Cerebellar cortex (tissue), 1 donor: Measurements from ENCODE around the gene PRSS50.

ENCODE experiments used
- DNase-seq: peaks from one replicate; pipeline ENCODE4 v3.0.0-alpha.2; 2015; ENCODE audit warnings: low spot score

The PRSS50 gene

DNA sequence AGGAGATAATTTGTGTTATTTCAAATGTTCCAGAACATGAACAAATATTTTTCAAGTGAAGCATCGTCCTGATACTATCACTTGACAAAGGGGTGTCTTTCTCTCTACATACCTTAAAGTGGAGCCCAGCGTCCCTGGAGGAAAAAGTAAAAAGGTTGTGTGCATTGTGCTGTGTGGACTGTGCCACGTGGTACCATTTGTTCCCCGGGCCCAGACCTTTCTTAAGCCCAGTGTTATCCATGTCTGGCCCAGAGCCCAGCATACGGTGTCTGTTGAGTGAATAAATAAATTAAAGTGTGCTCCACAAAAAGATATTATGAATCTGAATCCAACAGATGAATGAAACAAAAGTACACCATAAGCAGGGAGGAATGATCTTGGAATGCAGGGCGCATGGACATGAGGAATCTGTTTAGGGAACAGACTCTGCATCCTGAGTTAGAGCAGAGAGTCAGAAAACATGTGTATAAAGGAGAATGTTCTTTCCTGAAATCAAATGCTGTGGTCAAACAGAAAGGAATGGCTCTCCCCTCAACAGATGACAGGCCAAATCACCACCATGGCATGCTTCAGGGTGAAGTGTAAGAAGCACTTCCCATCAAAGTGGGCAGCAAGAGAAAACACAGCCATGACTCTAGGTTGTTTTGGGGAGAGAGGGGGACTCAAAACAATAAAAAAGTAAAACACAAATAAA, 8.1 kb upstream of the PRSS50 start:
- no peak for DNase-seq

DNA sequence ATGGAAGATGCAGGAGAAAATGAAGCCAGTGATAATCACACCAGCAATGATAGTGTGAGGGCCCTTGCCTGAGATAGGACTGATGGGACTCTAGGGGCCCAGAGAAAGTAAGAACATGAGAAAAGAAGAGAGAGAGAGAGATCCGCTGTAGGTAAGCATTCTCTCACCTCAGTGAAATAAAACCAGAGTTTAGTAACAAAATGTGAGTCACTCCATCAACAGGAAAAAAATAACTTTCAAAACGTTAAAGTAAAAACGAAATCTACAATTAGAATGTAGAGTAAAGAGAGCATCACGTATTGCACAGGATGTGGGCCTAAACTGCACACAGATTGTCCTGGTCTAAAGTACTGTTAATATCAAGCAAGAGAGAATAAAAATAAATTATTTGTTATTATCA, 6.8 kb upstream of the PRSS50 start:
- no peak for DNase-seq

DNA sequence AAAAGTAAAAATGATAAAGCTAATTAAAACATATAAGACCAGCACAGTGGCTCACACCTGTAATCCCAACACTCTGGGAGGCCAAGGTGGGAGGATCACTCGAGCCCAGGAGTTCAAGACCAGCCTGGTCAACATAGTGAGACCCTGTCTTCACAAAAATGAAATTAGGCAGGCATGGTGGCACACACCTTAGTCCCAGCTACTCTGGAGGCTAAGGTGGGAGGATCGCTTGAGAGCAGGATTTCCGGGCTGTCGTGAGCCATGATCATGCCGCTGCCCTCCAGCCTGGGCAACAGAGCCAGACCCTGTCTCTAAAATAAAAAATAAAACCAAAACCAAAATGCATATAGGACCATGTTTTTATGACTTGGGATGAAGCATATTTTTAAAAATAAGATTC, 4.8 kb upstream of the PRSS50 start:
- DNase-seq: no peak

DNA sequence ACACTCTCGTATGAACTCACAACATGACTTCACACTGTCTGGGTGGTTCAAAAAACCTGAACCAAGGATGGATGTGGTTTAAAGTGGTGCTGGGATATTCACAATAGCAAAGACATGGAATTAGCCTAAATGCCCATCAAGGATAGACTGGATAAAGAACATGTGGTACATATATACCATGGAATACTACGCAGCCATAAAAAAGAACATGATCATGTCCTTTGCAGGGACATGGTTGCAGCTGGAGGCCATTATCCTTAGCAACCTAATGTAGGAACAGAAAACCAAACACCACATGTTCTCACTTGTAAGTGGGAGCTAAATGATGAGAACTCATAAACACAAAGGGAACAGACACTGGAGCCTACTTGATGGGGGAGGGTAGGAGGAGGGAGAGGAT, 3.3 kb upstream of the PRSS50 start:
- DNase-seq: no peak

DNA sequence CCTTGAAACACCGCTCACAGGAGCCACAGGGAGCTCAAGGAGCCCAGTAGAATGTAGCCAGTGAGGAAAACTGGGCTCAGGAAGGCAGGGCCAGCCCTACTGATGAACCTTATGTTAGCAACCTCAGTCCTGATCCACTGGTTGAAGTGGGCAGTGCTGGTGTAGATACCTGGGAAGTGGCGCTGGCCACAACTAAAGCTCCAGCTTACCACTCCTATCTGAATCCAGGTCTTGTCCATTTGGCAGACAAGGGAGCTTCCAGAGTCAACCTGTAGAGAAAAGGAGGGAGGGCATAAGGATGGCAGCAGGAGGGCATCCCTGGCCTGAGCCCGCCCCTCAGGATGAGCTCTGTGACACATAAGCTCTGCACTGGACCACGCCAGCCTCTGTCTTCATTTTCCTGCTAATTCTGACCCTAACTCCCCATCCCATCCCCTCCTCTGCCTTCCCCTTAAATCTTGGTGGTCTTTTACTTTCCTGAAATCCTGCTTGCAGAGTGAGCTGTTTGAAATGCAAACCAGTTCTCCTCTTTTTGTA, 2.1 kb upstream of the PRSS50 start:
- DNase-seq: no peak

DNA sequence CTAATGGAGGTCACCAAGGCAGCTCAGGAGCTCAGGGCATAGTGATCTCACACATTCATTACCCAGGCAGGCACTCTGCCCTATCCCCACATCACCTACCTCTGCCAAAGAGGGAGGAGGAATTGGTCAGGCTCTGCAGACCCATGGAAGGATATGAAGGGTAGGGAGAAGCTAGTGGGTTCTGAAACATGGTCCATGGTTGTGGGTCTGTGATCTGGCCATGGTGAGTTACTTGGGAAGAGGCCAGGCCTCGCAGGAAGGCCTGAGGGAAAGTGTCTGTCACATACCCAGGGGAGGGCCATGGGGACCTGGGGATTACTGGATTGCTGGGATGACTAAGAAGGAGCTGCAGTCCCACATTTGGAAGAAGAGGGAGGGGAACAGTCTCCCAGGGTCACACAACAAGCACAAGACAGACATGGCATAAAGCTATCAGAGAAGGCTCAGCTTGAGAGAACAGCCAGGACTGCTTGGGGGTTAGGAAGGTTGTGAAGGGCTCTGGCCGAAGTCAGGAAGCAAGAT, 1.4 kb upstream of the PRSS50 start:
- DNase-seq: no peak

DNA sequence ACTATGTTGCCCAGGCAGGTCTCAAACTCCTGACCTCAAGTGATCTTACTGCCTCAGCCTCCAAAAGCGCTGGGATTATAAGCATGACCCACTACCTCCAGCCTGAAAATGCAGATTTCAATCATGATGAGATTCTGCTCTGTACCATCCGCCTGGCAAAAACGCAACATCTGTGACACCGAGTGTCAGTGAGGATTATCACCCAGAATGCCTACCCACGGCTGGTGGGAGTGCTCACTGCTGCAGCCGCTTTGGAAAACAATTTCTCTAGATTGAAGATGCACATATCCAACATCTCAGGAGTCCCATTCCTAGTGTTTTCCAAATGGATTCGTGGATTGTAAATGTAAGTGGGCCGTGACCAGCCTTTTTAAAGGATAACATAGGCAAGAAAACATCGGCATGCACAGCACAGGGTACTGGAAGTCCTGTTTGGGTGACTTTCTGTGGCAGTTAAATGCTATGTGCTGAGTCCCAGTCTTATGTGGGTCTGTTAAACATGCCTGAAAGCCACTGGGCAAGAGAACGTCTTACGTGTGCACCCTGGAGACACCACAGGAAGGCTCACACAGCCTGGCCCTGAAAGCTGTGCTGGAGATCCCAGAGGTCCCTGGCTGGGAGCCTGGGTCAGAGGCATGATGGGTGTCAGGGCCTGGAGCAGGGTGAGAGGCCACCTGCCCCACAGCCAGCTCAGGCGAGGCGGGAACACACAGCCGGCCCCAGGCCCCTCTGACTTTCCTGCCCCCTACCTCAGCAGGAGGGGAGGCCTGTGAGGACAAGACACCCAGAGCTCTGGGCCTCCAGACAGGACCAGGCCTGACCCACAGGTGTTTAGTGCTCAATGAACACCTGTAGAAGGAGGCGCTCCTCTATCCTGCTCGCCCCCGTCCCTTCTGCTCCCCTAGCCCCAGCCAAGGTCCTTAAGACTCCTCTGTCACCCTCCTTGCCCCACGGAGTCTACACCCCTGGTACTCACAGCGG, 918 bp downstream of the PRSS50 start:
- no peak for DNase-seq

DNA sequence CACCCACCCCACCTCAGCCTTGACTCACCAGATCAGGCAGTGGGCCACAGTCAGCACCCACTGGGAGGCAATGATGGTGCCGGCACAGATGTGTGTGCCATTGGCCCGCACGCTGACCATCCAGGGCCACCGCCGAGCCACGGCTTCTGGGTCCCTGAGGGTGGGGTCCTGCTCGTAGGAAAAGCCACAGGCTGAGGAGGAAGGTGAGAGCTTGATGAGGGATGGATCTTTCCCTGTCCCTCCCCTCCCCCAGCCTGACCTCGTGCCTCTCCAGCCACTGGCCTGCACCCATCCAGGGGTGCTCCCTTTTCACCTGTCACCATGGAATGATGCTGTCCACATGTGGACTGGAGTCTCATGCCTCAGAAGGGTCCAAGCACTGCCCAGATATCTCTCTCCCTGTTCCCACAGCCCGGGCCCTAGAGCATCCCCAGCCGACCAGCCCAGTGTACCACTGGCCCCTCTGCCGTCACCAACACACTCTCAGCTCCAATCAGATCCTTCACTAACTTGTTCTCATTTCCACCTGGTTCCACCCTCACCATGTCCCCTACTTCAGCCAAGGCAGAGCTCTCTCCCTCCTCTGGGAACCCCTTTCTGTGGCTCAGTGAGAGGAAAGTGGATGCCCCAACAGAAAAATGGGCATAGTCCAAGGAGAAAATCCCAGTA, 2.0 kb downstream of the PRSS50 start:
- no peak for DNase-seq

DNA sequence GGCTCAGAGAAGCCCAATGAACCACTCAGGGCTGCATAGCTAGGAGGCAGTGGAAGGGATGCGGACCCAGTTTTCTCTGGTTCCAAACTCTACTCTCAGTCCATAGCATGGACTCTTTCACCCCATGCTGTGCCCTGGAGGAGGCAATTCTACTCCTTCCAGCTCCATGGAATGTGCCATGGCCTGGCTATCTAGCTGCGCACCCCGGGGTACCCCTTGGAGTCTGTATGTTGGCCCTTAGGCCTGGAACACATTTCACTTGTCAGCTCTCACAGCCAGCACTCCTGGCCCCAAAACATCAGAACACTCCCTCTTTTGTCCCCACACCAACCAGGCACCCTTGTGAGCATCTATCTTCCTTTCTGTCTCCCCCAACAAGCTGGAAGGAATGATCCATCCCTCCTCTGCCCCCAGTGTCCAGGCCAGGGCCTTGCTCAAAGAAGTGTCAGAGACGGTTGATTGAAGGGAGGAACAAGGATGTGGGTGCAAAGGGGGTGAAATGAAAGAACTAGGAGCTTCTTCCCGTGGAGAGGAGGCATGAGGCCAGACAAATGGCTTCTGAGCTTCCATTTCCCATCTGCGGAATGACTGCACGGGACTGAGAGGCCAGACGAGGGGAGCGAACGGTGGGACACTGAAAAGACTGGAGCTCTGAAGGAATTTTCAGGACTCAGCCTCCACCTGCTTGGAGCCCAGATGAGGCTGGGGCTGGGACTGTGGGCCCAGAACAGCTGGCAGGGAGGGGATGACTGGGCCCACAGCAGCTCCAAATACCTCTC, 2.8 kb downstream of the PRSS50 start:
- no peak for DNase-seq

DNA sequence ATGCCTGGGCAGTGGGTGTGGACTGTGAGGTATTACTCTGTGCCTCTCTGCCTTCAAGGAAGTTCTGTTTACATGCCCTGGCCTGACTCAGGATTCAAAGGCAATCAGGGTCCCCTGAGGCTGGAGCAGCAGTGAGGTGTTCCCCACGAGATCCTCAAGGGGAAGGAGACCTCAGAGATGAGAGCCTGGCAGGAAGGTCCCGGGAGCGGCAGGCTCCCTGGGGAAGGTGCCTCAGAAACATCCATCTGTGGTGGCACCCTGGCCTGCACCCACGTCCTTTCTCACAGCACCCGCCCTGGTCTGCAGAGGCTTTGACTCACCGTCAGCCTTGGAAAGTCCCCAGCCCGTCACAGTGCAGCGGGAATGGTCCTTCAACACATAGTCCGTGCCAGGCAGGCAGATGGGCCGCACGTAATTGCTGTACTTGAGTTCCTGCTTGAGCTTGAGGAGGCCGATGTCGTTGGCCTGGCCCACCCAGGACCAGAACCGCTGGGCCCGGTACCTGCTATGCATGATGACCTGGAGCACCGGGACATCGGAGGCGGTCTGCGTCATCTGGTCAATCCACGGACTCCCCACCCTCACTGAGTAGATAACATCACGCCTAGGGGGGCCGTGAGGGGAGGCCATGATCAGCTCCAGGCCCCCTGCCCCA, 3.6 kb downstream of the PRSS50 start:
- peak; percentile 31 for DNase-seq

DNA sequence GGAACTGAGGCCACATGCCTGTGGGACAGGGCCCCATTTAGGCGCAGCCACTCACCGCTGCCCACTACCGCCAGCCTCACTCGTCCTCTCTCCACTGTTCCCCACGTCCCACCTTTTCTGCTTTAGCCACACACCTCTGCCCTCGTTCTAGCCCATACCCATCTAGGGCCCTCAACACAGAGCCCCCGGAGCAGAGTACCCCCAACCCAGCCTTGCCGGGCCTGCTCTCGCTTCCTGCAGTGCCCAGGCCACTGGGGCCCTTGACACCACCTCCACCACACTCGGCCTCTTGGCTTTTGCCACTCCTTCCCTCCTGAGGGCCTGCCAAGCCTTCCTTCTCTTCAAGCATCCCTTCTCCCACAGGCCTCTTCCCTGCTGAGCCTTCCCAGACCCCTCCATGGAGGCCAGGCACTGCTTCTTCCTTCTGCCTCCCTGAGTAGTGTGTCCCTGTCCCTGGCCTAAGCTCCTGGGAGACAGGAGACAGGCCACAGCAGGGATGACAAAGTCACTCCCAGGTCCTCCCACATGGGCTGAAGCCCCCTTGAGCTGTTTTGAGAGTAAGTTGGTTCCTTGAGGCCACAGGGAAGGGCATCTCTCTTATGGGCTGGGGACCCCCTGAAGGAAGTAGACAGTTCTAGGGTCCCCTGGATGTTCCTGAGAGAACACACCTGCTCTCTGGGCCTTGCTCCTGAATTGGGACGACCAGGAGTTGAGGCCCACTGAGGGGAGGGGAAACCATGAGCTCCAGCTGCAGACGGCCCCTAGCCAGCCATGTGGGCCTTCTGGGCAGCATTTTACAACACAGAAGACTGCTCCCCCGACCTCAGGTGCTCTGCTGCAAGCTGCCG, 4.4 kb downstream of the PRSS50 start:
- no peak for DNase-seq

DNA sequence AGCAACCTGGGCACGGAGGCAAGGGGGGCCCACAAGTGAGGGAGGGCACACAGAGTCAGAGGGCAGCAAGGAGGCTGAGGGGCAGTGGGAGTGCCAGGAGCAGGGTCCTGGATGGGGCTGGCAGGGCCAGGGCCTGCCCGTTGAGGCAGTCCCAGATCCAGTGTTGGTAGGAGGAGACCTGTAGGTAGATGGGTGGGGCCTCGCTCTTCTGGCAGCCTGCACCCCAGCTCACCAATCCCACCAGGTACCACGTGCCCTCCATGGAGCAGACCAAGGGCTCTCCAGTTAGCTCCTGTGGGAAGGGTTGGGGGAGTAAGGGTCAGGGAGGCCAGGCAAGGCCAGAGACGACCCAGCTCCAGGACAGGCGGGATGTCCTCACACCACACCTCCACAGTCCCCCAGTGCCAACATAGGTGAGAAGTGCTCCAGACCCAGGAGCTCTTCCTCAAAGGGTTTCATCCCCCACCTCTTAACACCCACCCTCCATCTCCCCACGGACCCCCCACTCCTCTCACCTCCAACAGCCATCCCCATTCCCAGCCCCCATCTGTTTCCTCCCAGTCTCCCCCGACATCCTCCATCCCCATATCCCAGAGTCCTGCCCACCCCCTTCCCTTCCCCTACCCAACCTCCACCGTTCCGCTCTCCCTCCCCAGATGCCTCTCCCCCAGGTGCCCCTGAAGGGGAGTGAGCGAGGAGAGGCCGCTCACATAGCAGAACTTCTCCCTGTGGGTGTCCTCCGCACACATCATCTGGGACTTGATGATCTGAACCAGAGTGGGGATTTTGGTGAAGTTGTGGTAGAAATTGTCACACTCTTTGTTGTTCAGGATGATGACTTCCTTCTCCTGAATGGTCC, 5.2 kb downstream of the PRSS50 start:
- DNase-seq: no peak

DNA sequence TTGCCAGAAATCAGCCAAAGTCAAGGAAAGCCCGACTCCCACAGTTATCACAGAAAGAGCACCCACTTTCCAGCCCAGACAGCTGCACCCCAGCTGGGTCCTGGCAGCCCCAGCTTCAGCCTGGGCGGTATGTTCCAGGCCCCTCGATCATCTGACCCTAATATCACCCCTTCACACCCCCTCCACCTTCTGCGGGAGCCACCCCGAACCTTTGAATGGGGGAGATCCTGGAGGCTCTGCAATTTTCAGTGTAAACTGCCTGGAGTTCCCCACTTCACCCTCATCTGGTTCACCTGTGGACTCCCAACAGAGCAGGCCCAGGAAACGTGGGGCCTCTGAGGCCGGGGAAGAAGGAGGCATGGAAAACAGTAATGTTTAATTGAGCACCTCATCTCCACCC, 5.9 kb downstream of the PRSS50 start:
- DNase-seq: no peak

DNA sequence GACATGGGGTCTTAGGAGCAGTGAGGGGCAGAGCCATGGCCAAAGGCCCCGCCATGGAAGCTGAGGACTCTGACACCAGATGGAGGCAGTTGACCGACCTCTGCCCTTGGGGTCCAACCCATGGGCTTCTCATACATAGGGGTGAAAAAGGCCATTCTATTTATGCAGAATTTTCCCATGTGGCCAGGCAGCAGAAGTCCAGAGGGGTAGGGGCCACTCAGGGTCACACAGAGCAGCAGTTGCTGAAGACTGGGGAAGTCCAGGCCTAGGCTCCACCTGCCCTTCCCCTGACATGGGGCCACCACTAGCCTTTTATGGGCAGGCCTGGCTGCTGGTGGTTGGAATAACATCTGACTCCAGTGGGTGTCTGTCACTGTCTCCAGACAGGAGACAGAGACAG, 6.4 kb downstream of the PRSS50 start:
- DNase-seq: no peak

DNA sequence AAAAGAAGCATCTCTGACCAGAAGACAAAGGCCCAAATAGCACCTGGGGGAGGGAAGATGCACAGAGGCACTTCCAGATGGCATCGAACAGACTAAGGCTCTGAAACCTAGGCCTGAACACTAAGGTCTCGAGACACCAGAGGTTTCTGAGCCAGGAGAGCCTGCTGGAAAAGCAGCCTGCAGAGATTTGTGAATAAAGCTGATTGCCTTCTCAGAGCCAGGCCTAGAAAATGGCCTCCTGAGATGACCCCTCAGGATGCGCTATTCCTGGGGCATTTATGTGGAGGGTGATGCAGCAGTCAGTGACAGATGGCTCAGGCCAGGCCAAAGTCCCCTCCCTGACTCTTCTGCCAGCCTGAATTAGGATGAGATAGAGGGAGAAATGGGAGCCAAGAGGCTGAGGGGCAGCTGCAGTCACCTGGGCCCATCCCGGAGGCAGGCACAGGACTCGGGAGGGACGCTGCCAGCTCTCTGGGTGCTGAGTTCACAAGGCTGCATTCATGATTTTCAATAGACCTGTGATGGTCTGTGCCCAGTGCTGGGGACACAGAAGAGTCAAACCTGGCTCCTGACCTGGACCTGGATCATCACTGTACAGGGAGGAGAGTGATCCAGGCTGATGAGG, 6.9 kb downstream of the PRSS50 start:
- DNase-seq: peak; percentile 58

DNA sequence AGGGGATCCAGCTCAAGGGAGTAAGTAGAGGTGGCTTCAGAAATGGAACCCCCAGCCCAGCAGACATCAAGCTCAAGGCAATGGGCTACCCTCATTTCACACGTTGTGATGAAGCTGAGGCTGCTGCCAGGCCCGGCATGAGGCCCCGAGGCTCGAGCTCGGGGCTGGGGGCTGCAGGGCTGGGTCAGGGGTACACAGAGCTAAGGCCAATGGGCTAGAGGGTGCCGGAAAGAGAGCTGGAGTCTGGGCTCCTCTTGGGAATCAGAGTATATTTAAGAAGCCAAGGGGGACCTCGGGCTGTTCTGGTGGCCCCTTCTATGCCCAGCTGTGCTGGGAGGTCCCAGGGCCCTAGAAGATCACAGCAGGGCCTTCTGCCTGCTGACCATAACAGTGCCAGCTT, 7.4 kb downstream of the PRSS50 start:
- DNase-seq: no peak

DNA sequence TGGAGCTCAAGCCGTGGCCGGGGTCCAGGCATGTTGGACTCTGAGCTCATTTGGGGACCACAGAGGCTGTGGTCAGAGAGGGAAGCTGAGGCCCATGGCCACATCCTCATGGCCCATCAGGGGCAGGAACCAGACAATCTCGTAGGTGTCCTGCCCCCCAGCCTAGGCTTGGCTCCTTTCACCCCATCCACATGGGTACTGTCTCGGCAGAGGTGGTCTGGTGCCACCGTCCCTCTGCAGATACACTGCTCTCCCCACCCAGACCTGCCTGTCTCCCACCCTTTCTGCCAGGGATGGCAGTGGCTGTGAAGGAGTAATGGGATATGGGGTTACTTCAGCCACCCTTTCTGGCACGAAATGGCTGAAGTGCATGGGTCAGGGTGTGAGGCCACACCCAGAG, 7.9 kb downstream of the PRSS50 start:
- DNase-seq: no peak

DNA sequence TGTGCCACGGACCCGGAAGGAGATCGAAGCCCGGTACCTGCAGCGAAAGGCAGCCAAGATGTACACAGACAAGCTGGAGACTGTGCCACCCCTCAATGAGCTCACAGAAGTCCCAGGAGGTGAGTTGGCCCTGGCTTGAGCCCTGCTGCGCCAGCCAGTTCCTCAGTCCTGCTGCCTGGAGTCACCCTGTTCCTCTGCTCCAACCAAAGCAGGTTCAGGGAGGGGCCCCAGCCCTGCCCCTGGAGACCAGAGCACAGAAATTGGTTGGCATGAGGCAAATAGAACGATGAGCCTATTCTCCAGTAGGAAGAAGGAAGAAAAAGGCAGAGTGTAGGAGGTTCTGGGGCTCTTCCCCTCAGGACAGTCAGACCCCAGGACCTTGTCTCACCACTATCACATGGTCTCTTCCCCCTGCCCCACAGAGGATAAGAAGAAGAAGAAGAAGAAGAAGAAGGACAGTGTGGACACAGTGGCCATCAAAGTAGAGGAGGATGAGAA, 8.5 kb downstream of the PRSS50 start:
- DNase-seq: no peak
